IMR-90 (cell line): Measurements from ENCODE around the gene MAGI2. TPM values are rescaled to one million over a fixed set of nuclear protein-coding genes. Genes with fewer than 3 reads are reported as not detected.
"Not testable (repeated sequence)": the region's sequence is repeated elsewhere in the genome, so short reads cannot be mapped to it uniquely, and the experiment has no call there.

ENCODE experiments used
- ATAC-seq: fragments of 200-7000 bp; cut with Tn5 transposase; 2 replicates; pipeline ENCODE4 v1.9.1; 2020; ENCODE audit warnings: low read depth, mild to moderate bottlenecking, moderate library complexity
- BruUV-seq: library from RNA; stranded (reverse); fragments of 400-500 nt; replicated peaks from 2 replicates; lab custom pipeline; 2021; lab: Mats Ljungman, UMichigan
- CTCF ChIA-PET: fragments of 300-600 bp; formaldehyde crosslinking; extraction: SDS; loops from one replicate; lab custom pipeline; 2021; ENCODE audit warnings: antibody characterized with exemption; lab: Yijun Ruan, JAX
- POLR2A ChIA-PET: fragments of 300-600 bp; sonication (Branson Sonifier 250); formaldehyde crosslinking; loops from one replicate; lab custom pipeline; 2022; ENCODE audit warnings: antibody characterized with exemption; ENCODE audit not compliant: unreplicated experiment; lab: Charles Lee
- DNase-seq: peaks from one replicate; pipeline ENCODE4 v3.0.0; 2013
- H2AFZ ChIP-seq: replicated peaks from 2 replicates; pipeline ENCODE3; 2013; ENCODE audit warnings: low read length, mild to moderate bottlenecking; ENCODE audit not compliant: poor library complexity
- H2AK5ac ChIP-seq: 2 replicates; pipeline ENCODE4 v1.6.1; 2013; ENCODE audit warnings: low read depth, low read length, inconsistent platforms
- H2AK9ac ChIP-seq: replicated peaks from 2 replicates; pipeline ENCODE3; 2013; ENCODE audit warnings: mild to moderate bottlenecking, low read depth, low read length, moderate library complexity; ENCODE audit not compliant: poor library complexity
- H2BK120ac ChIP-seq: 2 replicates; pipeline ENCODE4 v1.6.1; 2013; ENCODE audit warnings: low read depth, low read length, inconsistent platforms
- H2BK15ac ChIP-seq: 3 replicates; pipeline ENCODE4 v1.6.1; 2013; ENCODE audit warnings: low read depth, low read length, inconsistent platforms
- H2BK20ac ChIP-seq: 2 replicates; pipeline ENCODE4 v1.6.1; 2013; ENCODE audit warnings: low read depth, mild to moderate bottlenecking, inconsistent platforms, low read length, moderate library complexity
- H2BK5ac ChIP-seq: 2 replicates; pipeline ENCODE4 v1.6.1; 2013; ENCODE audit warnings: mild to moderate bottlenecking, low read depth, low read length, inconsistent platforms; ENCODE audit not compliant: poor library complexity, severe bottlenecking
- H3K14ac ChIP-seq: replicated peaks from 2 replicates; pipeline ENCODE4 v1.6.1; 2013; ENCODE audit warnings: low read depth, low read length, inconsistent platforms
- H3K18ac ChIP-seq: 2 replicates; pipeline ENCODE4 v1.6.1; 2013; ENCODE audit warnings: low read depth, low read length, control low read depth
- H3K23ac ChIP-seq: 2 replicates; pipeline ENCODE4 v1.6.1; 2013; ENCODE audit warnings: low read depth, low read length, inconsistent platforms
- H3K27ac ChIP-seq: 2 replicates; pipeline ENCODE4 v1.5.1; 2013; ENCODE audit warnings: mild to moderate bottlenecking, control low read depth, low read length; ENCODE audit not compliant: insufficient read depth
- H3K27me3 ChIP-seq: 2 replicates; pipeline ENCODE4 v1.6.1; 2013; ENCODE audit warnings: low read length; ENCODE audit not compliant: control insufficient read depth, insufficient read depth
- H3K36me3 ChIP-seq: 2 replicates; pipeline ENCODE4 v1.6.1; 2013; ENCODE audit warnings: low read length, mixed read lengths; ENCODE audit not compliant: control insufficient read depth, insufficient read depth
- H3K4ac ChIP-seq: 2 replicates; pipeline ENCODE4 v1.6.1; 2013; ENCODE audit warnings: low read depth, low read length, inconsistent platforms
- H3K4me1 ChIP-seq: 2 replicates; pipeline ENCODE4 v1.6.1; 2013; ENCODE audit warnings: low read length, mixed read lengths; ENCODE audit not compliant: control insufficient read depth, insufficient read depth
- H3K4me2 ChIP-seq: 2 replicates; pipeline ENCODE4 v1.6.1; 2013; ENCODE audit warnings: low read depth, mild to moderate bottlenecking, control low read depth, low read length, moderate library complexity
- H3K4me3 ChIP-seq: 2 replicates; pipeline ENCODE4 v1.5.1; 2013; ENCODE audit warnings: low read depth, mild to moderate bottlenecking, control low read depth, low read length, moderate library complexity; ENCODE audit not compliant: insufficient read depth
- H3K56ac ChIP-seq: 2 replicates; pipeline ENCODE4 v1.6.1; 2013; ENCODE audit warnings: low read length, inconsistent platforms; ENCODE audit not compliant: insufficient read depth; ENCODE audit errors: extremely low read depth
- H3K79me1 ChIP-seq, 2 experiments: 2 replicates each; pipeline ENCODE4 v1.6.1; 2013; ENCODE audit warnings: low read length in 2 of 2, inconsistent platforms in 1 of 2, low read depth in 1 of 2
- H3K9ac ChIP-seq: 2 replicates; pipeline ENCODE4 v1.6.1; 2013; ENCODE audit warnings: low read depth, low read length, control low read depth
- H3K9me1 ChIP-seq: 2 replicates; pipeline ENCODE4 v1.6.1; 2013; ENCODE audit warnings: low read length, inconsistent platforms; ENCODE audit not compliant: insufficient read depth
- H3K9me3 ChIP-seq: 2 replicates; pipeline ENCODE4 v1.6.1; 2013; ENCODE audit warnings: low read length; ENCODE audit not compliant: control insufficient read depth, insufficient read depth
- H4K20me1 ChIP-seq: 2 replicates; pipeline ENCODE4 v1.6.1; 2013; ENCODE audit warnings: low read length, inconsistent platforms; ENCODE audit not compliant: insufficient read depth
- H4K5ac ChIP-seq: 2 replicates; pipeline ENCODE4 v1.6.1; 2013; ENCODE audit warnings: mild to moderate bottlenecking, low read depth, low read length, control low read depth
- H4K8ac ChIP-seq, 2 experiments: 2 replicates each; pipeline ENCODE4 v1.6.1; 2013; ENCODE audit warnings: low read depth in 2 of 2, low read length in 2 of 2, control low read depth in 1 of 2, inconsistent platforms in 1 of 2
- H4K91ac ChIP-seq: 2 replicates; pipeline ENCODE4 v1.6.1; 2013; ENCODE audit warnings: low read depth, low read length, inconsistent platforms; ENCODE audit not compliant: insufficient read depth
- MAFK ChIP-seq: IDR thresholded peaks from 2 replicates; pipeline ENCODE4 v1.6.1; 2012; ENCODE audit warnings: low read depth, low read length, improper control_type of control experiment
- MAZ ChIP-seq: IDR thresholded peaks from 2 replicates; pipeline ENCODE4 v1.6.1; 2012; ENCODE audit warnings: low read depth, mild to moderate bottlenecking, low read length, improper control_type of control experiment, moderate library complexity, borderline replicate concordance
- MXI1 ChIP-seq: IDR thresholded peaks from 2 replicates; pipeline ENCODE4 v1.6.1; 2012; ENCODE audit warnings: low read depth, mild to moderate bottlenecking, low read length, moderate library complexity, borderline replicate concordance
- NFE2L2 ChIP-seq: fragments of 150-350 bp; IDR thresholded peaks from 2 replicates; pipeline ENCODE4 v1.6.1; 2016; ENCODE audit warnings: low read depth, mild to moderate bottlenecking, low read length
- RAD21 ChIP-seq: IDR thresholded peaks from 2 replicates; pipeline ENCODE4 v1.6.1; 2012; ENCODE audit warnings: low read length, improper control_type of control experiment
- RCOR1 ChIP-seq: IDR thresholded peaks from 2 replicates; pipeline ENCODE4 v1.6.1; 2012; ENCODE audit warnings: mild to moderate bottlenecking, low read length, improper control_type of control experiment; ENCODE audit not compliant: insufficient replicate concordance
- RFX5 ChIP-seq: IDR thresholded peaks from 2 replicates; pipeline ENCODE4 v1.8.0; 2012; ENCODE audit warnings: low read depth, mild to moderate bottlenecking, low read length, moderate library complexity
- SMC3 ChIP-seq: fragments of 150-350 bp; IDR thresholded peaks from 2 replicates; pipeline ENCODE4 v1.6.1; 2016; ENCODE audit warnings: low read depth, mild to moderate bottlenecking, antibody characterized with exemption, low read length, moderate library complexity
- WGBS, 2 experiments: methylation state at CpG; one replicate each; pipeline versions ENCODE4 v1.1.5 to v1.1.7; 2013; ENCODE audit warnings: missing lambda C conversion rate in 2 of 2; ENCODE audit not compliant: insufficient read length in 1 of 2; ENCODE audit errors: extremely low coverage in 2 of 2; 5-methylcytosine and 5-hydroxymethylcytosine counted together
- dilution Hi-C: fragments of 300-500 bp; cut with HindIII; formaldehyde crosslinking; loops from one replicate; pipeline ENCODE4 v1.14.3; 2018; ENCODE audit warnings: low sequenced_read_pairs; ENCODE audit not compliant: unreplicated experiment
- in situ Hi-C: fragments of 300-500 bp; cut with MboI; formaldehyde crosslinking; loops from 3 replicates; pipeline ENCODE4 v1.14.3; 2019; ENCODE audit warnings: low sequenced_read_pairs, inconsistent platforms, mixed read lengths
- intact Hi-C: fragments of 100-400 bp; cut with micrococcal nuclease; formaldehyde crosslinking; loops from 2 replicates; pipeline ENCODE4 v1.10.0; 2022
- polyA plus RNA-seq, 3 experiments: library from polyadenylated mRNA; depleted of rRNA; stranded (reverse); fragments of >200 nt; gene quantifications; 2 replicates each; pipeline ENCODE4 v1.2.3, GENCODE V29; 2012; ENCODE audit warnings: low replicate concordance in 1 of 3
- total RNA-seq: library from RNA; depleted of rRNA; stranded (reverse); fragments of >200 nt; gene quantifications from 2 replicates; pipeline ENCODE4 v1.2.3, GENCODE V29; 2012
- TF ChIP-seq, protein P1 (sequence below): fragments of 150-350 bp; IDR thresholded peaks from 2 replicates; pipeline ENCODE4 v1.6.1; 2017; ENCODE audit warnings: mild to moderate bottlenecking, antibody characterized with exemption, low read length, low read depth

MAGI2 gene
- total and polyA plus RNA-seq, 2 of the 4 experiments (the other 2 are of a cell fraction) = 2.5 to 17.9 TPM

DNA sequence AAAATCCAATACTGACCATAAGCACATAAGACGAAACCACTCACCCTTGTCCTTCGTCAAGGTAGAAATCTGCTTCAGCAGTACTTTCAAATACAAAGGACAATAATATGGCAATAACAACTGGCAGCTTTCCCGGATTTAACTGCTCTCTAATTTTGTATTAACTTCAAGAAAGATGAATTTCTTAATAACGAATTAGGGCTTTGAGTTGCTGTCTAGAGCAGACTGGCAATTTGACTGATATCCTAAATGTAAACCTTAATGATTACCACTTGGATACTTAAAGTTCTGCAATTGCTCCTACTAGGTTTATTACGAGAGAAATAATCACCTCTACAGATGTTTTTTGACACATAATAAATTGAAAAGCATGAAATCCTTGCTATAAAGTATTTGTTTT is 418.7 kb downstream of the MAGI2 start:
- no peaks in the 10 kb centered on the region for H3K9me3 ChIP-seq
- dilution Hi-C loops = no loop called here
- peaks cover 0 to 3% of the 10 kb centered on the region in 2 experiments; a peak in 2 of 4 replicates for H3K79me1 ChIP-seq
- H2BK15ac ChIP-seq = no peak overlapping the region
- no CpG with 5 or more reads among the region's 5 CpGs for WGBS, 2 experiments
- no peaks in the 10 kb centered on the region for H4K20me1 ChIP-seq
- no peak overlapping the region for H3K4me3 ChIP-seq
- no peak overlapping the region for H2BK20ac ChIP-seq
- H3K4me1 ChIP-seq = no peaks in the 10 kb centered on the region
- no peaks in the 10 kb centered on the region for H3K36me3 ChIP-seq
- H2BK5ac ChIP-seq = no peak overlapping the region
- ChIA-PET CTCF (no interaction called here), POLR2A (no interaction called here)
- H3K18ac ChIP-seq = no peak overlapping the region
- no peak overlapping the region for H4K91ac ChIP-seq
- no peaks in the 10 kb centered on the region for H3K27me3 ChIP-seq
- no peak overlapping the region for H3K9ac ChIP-seq
- TF ChIP-seq MXI1 (no peak), SMC3 (no peak), RFX5 (no peak), RCOR1 (no peak), MAFK (no peak), NFE2L2 (no peak), MAZ (no peak), RAD21 (no peak)
- TF ChIP-seq, protein P1, sequence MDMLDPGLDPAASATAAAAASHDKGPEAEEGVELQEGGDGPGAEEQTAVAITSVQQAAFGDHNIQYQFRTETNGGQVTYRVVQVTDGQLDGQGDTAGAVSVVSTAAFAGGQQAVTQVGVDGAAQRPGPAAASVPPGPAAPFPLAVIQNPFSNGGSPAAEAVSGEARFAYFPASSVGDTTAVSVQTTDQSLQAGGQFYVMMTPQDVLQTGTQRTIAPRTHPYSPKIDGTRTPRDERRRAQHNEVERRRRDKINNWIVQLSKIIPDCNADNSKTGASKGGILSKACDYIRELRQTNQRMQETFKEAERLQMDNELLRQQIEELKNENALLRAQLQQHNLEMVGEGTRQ = no peak
- in situ Hi-C loops = no loop called here
- no peak overlapping the region for H3K23ac ChIP-seq
- no peak overlapping the region for H2BK120ac ChIP-seq
- no peak overlapping the region for H3K14ac ChIP-seq
- intact Hi-C loops = no loop called here
- H4K5ac ChIP-seq = no peak overlapping the region
- no peak overlapping the region for H3K27ac ChIP-seq
- no peak overlapping the region for H2AK9ac ChIP-seq
- no peak overlapping the region for H3K4ac ChIP-seq
- no peak overlapping the region for H4K8ac ChIP-seq
- no peak overlapping the region for H2AFZ ChIP-seq
- no peak for DNase-seq
- no TSS peak for BruUV-seq
- no peak overlapping the region for H2AK5ac ChIP-seq
- no peak for ATAC-seq
- no peak overlapping the region for H3K56ac ChIP-seq
- H3K9me1 ChIP-seq = no peaks in the 10 kb centered on the region
- no peak overlapping the region for H3K4me2 ChIP-seq

DNA sequence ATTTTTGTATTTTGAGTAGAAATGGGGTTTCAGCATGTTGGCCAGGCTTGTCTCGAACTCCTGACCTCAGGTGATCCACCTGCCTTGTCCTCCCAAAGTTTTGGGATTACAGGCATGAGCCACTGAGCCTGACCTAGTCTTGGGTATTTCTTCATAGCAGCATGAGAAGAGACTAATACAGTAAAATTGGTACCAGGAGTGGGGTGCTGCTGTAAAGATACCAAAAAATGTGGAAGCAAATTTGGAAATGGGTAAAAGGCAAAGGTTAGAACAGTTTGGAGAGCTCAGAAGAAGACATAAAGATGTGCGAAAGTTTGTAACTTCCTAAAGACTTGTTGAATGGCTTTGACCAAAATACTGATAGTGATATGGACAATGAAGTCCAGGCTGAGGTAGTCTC is 433.8 kb downstream of the MAGI2 start:
- H3K9me1 ChIP-seq, dilution Hi-C loops, H3K36me3 ChIP-seq, H4K91ac ChIP-seq, H3K18ac ChIP-seq, in situ Hi-C loops, H4K5ac ChIP-seq, BruUV-seq, H3K4ac ChIP-seq, H2AK9ac ChIP-seq, H2BK5ac ChIP-seq, H3K4me2 ChIP-seq, H3K56ac ChIP-seq, CTCF ChIA-PET, H2BK120ac ChIP-seq, H3K27ac ChIP-seq, H3K4me3 ChIP-seq, H3K4me1 ChIP-seq, H4K8ac ChIP-seq, H3K9ac ChIP-seq, H2AFZ ChIP-seq, H3K27me3 ChIP-seq, ATAC-seq, H3K23ac ChIP-seq, POLR2A ChIA-PET, H2AK5ac ChIP-seq, H3K14ac ChIP-seq, DNase-seq, H2BK20ac ChIP-seq, intact Hi-C loops, H2BK15ac ChIP-seq: not testable (repeated sequence)
- WGBS, 2 experiments = 80% methylated on average over 1 of the region's 2 CpGs; no CpG with 5 or more reads in 1 of the 2 experiments
- peaks cover 7 to 15% of the 10 kb centered on the region in 2 experiments; a peak in 3 of 4 replicates for H3K79me1 ChIP-seq
- peaks cover 11% of the 10 kb centered on the region for H3K9me3 ChIP-seq
- H4K20me1 ChIP-seq = peaks cover 14% of the 10 kb centered on the region
